ENCODE measurements around the gene LTB.

LTB gene

GRCh38 chr6:31582230-31582643 lies at the start of gene LTB:
Gene LTB (minus strand): TSS chr6:31582424. CDS start chr6:31582417, 7 bp downstream.
- no peak within 1 kb of the TSS for H3K27ac ChIP-seq
- TF ChIP-seq ZFX (IDR thresholded peaks at IDR 0.05; ENCODE audit: borderline replicate concordance), result no peak
- no peak for TF ChIP-seq CTCF (IDR thresholded peaks at IDR 0.05)

- peak overlapping the region; percentile 8; the same call in 1 of the 2 replicates for H3K27ac ChIP-seq
These were observed 49.6 kb upstream of the LTB start for GRCh38 chr6:31631681-31632278.

DNA sequence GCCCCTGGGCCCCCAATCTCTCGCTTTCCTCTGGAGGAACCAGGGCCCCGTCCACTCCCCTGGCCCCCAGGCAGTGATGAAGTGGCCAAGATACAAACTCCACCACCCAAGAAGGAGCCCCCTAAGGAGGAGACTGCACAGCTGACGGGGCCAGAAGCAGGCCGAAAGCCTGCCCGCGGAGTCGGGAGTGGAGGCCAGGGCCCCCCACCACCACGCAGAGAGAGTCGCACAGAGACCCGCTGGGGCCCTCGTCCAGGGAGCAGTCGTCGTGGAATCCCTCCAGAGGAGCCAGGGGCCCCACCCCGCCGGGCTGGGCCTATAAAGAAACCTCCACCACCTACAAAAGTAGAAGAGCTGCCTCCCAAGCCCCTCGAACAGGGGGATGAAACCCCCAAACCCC lies 49.0 kb upstream of the LTB start:
- 0 out of 2 replicates have a peak overlapping the region, but pooled peaks have one; percentile 2 for H3K27ac ChIP-seq
- no peak for TF ChIP-seq ZFX (IDR thresholded peaks at IDR 0.05; ENCODE audit: borderline replicate concordance)
- TF ChIP-seq CTCF (IDR thresholded peaks at IDR 0.05), result no peak

More at GRCh38 chr6:31631681-31632278, 49.6 kb upstream of the LTB start:
- TF ChIP-seq CTCF (IDR thresholded peaks at IDR 0.05), result no peak
- TF ChIP-seq ZFX (IDR thresholded peaks at IDR 0.05; ENCODE audit: borderline replicate concordance), result no peak

DNA sequence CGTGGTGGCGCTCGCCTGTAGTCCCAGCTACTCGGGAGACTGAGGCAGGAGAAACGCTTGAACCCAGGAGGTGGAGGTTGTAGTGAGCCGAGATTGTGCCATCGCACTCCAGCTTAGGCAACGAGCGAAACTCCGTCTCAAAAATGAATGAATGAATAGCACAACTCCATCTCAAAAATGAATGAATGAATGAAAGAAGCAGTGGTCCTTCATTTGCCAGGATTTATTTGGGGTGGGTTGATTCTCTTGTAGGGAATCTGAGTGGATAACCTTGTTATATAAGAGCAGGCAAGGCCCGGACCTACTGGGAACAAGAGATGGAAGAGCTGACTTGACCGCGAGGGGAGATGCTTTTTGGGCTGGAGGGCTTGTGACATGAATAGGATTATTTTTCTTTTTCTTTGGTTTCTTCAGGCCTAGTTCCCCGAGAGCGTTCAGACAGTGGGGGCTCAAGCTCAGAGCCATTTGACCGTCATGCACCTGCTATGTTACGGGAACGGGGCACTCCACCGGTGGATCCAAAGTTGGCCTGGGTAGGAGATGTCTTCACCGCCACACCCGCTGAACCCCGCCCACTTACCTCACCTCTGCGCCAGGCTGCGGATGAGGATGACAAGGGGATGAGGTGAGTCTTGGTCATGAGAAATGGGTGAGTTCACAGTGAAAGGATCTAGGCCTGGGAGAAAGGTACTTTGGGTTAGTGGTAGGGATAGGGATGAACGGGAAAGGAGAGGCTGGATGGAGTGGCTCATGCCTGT lies 48.1 kb upstream of the LTB start:
- H3K27ac ChIP-seq, result 0 out of 2 replicates have a peak overlapping the region, but pooled peaks have one; percentile 2
- TF ChIP-seq ZFX (IDR thresholded peaks at IDR 0.05; ENCODE audit: borderline replicate concordance) (no peak), CTCF (IDR thresholded peaks at IDR 0.05) (no peak)

DNA sequence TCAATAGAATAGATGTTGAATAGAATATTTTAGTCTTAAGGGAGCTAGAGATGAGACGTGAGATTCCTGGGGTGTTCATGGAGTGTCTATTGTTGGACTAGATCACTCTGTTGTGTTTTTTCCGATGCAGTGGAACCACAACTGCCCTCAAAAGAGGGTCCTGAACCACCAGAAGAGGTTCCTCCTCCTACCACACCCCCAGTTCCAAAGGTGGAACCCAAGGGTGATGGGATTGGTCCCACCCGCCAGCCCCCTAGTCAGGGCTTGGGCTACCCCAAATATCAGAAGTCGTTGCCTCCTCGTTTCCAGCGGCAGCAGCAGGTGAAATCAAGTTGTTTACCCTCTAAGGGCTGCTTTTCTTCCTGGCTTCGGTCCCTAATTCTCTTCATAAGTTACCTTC lies 46.8 kb upstream of the LTB start:
- no peak overlapping the region for H3K27ac ChIP-seq
- TF ChIP-seq ZFX (IDR thresholded peaks at IDR 0.05; ENCODE audit: borderline replicate concordance), result no peak
- no peak for TF ChIP-seq CTCF (IDR thresholded peaks at IDR 0.05)

- H3K27ac ChIP-seq, result no peak overlapping the region
- TF ChIP-seq CTCF (IDR thresholded peaks at IDR 0.05) (no peak), ZFX (IDR thresholded peaks at IDR 0.05; ENCODE audit: borderline replicate concordance) (no peak)
These were observed 45.6 kb upstream of the LTB start for GRCh38 chr6:31627690-31628287.

GRCh38 chr6:31626952-31627351 lies 44.7 kb upstream of the LTB start:
- no peak for TF ChIP-seq ZFX (IDR thresholded peaks at IDR 0.05; ENCODE audit: borderline replicate concordance)
- TF ChIP-seq CTCF (IDR thresholded peaks at IDR 0.05), result no peak
- no peak overlapping the region for H3K27ac ChIP-seq

Data from 22Rv1 (cell line).